NB4 (cell line): ENCODE measurements around the gene ANKRD31.

Source experiments
- CTCF ChIP-seq: IDR thresholded peaks from one replicate; pipeline ENCODE4 v1.5.1; 2012; ENCODE audit warnings: low read depth, low read length
- POLR2A ChIP-seq: IDR thresholded peaks from 2 replicates; pipeline ENCODE4 v1.6.1; 2011; ENCODE audit warnings: mild to moderate bottlenecking; ENCODE audit not compliant: insufficient read length; ENCODE audit errors: extremely low read depth

DNA sequence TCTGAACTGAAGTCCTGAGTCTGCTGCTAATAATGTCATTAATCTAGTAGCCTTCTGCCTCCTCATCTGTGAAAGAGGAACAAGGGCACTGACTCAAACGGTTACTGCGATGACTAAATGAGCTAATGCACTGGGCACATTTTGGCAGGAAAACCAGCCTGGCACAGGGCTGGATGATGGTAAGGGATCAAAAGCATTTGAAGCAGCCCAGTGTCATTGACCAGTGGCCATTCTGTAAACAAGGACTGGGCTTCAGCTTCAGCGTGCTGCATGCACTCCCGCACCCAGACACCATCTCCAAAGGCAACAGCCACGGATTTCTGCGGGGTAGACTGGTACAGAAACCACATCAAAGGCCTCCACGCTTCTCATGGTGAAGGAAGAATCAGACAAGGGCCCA is 192.3 kb downstream of the ANKRD31 start:
- TF ChIP-seq POLR2A (no peak), CTCF (no peak)
